Neural progenitor cell (in vitro differentiated cells): ENCODE measurements around the gene LRP1. TPM values are rescaled to one million over a fixed set of nuclear protein-coding genes. Genes with fewer than 3 reads are reported as not detected.

ENCODE experiments used
- DNase-seq: peaks from one replicate; pipeline ENCODE4 v3.0.0-alpha.2; 2016; ENCODE audit warnings: low spot score
- H2AFZ ChIP-seq: fragments of 200-600 bp; sonication (generic); replicated peaks from 2 replicates; pipeline ENCODE4 v1.6.1; 2016; ENCODE audit warnings: antibody characterized with exemption
- H3F3A ChIP-seq: fragments of 200-600 bp; sonication (generic); 2 replicates; pipeline ENCODE4 v1.6.1; 2016; ENCODE audit warnings: antibody characterized with exemption, low read depth
- H3K27ac ChIP-seq: fragments of 200-600 bp; sonication (generic); 2 replicates; pipeline ENCODE4 v1.5.1; 2016; ENCODE audit warnings: mild to moderate bottlenecking
- H3K27me3 ChIP-seq: fragments of 200-600 bp; sonication (generic); 2 replicates; pipeline ENCODE4 v1.6.1; 2016; ENCODE audit warnings: mild to moderate bottlenecking, moderate library complexity
- H3K36me3 ChIP-seq: fragments of 200-600 bp; sonication (generic); 2 replicates; pipeline ENCODE4 v1.5.1; 2016
- H3K4me1 ChIP-seq: fragments of 200-600 bp; sonication (generic); 2 replicates; pipeline ENCODE4 v1.6.1; 2016; ENCODE audit warnings: mixed run types
- H3K4me2 ChIP-seq: fragments of 200-600 bp; sonication (generic); 2 replicates; pipeline ENCODE4 v1.6.1; 2016
- H3K4me3 ChIP-seq: fragments of 200-600 bp; sonication (generic); 2 replicates; pipeline ENCODE4 v1.5.1; 2016
- H3K79me2 ChIP-seq: fragments of 200-600 bp; sonication (generic); 2 replicates; pipeline ENCODE4 v1.6.1; 2016; ENCODE audit warnings: low read depth
- H3K9ac ChIP-seq: fragments of 200-600 bp; sonication (generic); 2 replicates; pipeline ENCODE4 v1.6.1; 2016
- H3K9me3 ChIP-seq: fragments of 200-600 bp; sonication (generic); 2 replicates; pipeline ENCODE4 v1.5.1; 2016; ENCODE audit warnings: low read depth
- H4K20me1 ChIP-seq: fragments of 200-600 bp; sonication (generic); 2 replicates; pipeline ENCODE4 v1.6.1; 2016; ENCODE audit warnings: low read depth
- H3K27ac Mint-ChIP-seq: 3 replicates; pipeline ENCODE4 v1.8.0; 2021; ENCODE audit warnings: mixed read lengths
- H3K27me3 Mint-ChIP-seq: 2 replicates; pipeline ENCODE4 v1.8.0; 2022; ENCODE audit warnings: low read depth, mild to moderate bottlenecking, inconsistent platforms, moderate library complexity, mixed read lengths; ENCODE audit not compliant: insufficient read depth
- H3K36me3 Mint-ChIP-seq: 3 replicates; pipeline ENCODE4 v1.8.0; 2021; ENCODE audit warnings: mixed read lengths
- H3K4me1 Mint-ChIP-seq: 3 replicates; pipeline ENCODE4 v1.8.0; 2021; ENCODE audit warnings: mixed read lengths
- H3K4me3 Mint-ChIP-seq: 3 replicates; pipeline ENCODE4 v1.8.0; 2021; ENCODE audit warnings: mild to moderate bottlenecking, moderate library complexity, mixed read lengths
- H3K9me3 Mint-ChIP-seq: 3 replicates; pipeline ENCODE4 v1.8.0; 2020; ENCODE audit warnings: mixed read lengths
- CTCF ChIP-seq: fragments of 200-600 bp; sonication (generic); IDR thresholded peaks from 2 replicates; pipeline ENCODE4 v1.5.1; 2017; ENCODE audit warnings: antibody characterized with exemption, mild to moderate bottlenecking
- EZH2 ChIP-seq: fragments of 200-600 bp; sonication (generic); IDR thresholded peaks from 2 replicates; pipeline ENCODE4 v1.6.1; 2017; ENCODE audit warnings: antibody characterized with exemption, mild to moderate bottlenecking, moderate library complexity
- EZH2phosphoT487 ChIP-seq: fragments of 200-600 bp; sonication (generic); IDR thresholded peaks from 2 replicates; pipeline ENCODE4 v1.6.1; 2017; ENCODE audit warnings: antibody characterized with exemption
- total RNA-seq: library from RNA; depleted of rRNA; stranded (reverse); fragments of >200 nt; gene quantifications from 2 replicates; pipeline ENCODE4 v1.2.3, GENCODE V29; 2015; ENCODE audit warnings: low replicate concordance

The LRP1 gene
- total RNA-seq, 1 donor from 2014 or later: 13.9 TPM

GRCh38 chr12:57179331-57180086, 51.2 kb downstream of the LRP1 start:
- Histone ChIP-seq H2AFZ (no peak overlapping the region), H3K36me3 (no peaks in the 10 kb centered on the region), H3F3A (peaks cover 13% of the 10 kb centered on the region), H3K27me3 (no peaks in the 10 kb centered on the region), H3K9me3 (no peaks in the 10 kb centered on the region), H3K4me2 (no peak overlapping the region), H3K4me1 (no peaks in the 10 kb centered on the region), H3K27ac (no peak overlapping the region), H3K79me2 (no peaks in the 10 kb centered on the region), H3K4me3 (no peak overlapping the region), H3K9ac (no peak overlapping the region), H4K20me1 (peaks cover 4% of the 10 kb centered on the region)
- H3K4me3 Mint-ChIP-seq: no peak overlapping the region
- DNase-seq: no peak
- TF ChIP-seq EZH2 (no peak), CTCF (no peak), EZH2phosphoT487 (no peak)
- H3K27me3 Mint-ChIP-seq: peaks cover 3% of the 10 kb centered on the region
- peaks cover 24% of the 10 kb centered on the region for H3K36me3 Mint-ChIP-seq
- no peak overlapping the region for H3K27ac Mint-ChIP-seq
- H3K9me3 Mint-ChIP-seq: no peaks in the 10 kb centered on the region
- peaks cover 3% of the 10 kb centered on the region for H3K4me1 Mint-ChIP-seq

GRCh38 chr12:57180321-57180989, 52.2 kb downstream of the LRP1 start:
- no peaks in the 10 kb centered on the region for H3K79me2 ChIP-seq
- no peak overlapping the region for H3K4me2 ChIP-seq
- no peak overlapping the region for H3K27ac Mint-ChIP-seq
- no peak overlapping the region for H3K27ac ChIP-seq
- no peaks in the 10 kb centered on the region for H3K27me3 ChIP-seq
- H3K27me3 Mint-ChIP-seq: peaks cover 3% of the 10 kb centered on the region
- no peak overlapping the region for H3K9ac ChIP-seq
- H3K4me1 Mint-ChIP-seq: peaks cover 3% of the 10 kb centered on the region
- no peaks in the 10 kb centered on the region for H3K36me3 ChIP-seq
- H3F3A ChIP-seq: peaks cover 13% of the 10 kb centered on the region
- no peak overlapping the region for H3K4me3 ChIP-seq
- H3K9me3 Mint-ChIP-seq: no peaks in the 10 kb centered on the region
- no peak overlapping the region for H2AFZ ChIP-seq
- H3K36me3 Mint-ChIP-seq: peaks cover 26% of the 10 kb centered on the region
- no peaks in the 10 kb centered on the region for H3K4me1 ChIP-seq
- DNase-seq: no peak
- no peak overlapping the region for H3K4me3 Mint-ChIP-seq
- H3K9me3 ChIP-seq: no peaks in the 10 kb centered on the region
- peaks cover 4% of the 10 kb centered on the region for H4K20me1 ChIP-seq
- TF ChIP-seq EZH2 (no peak), EZH2phosphoT487 (no peak), CTCF (no peak)

- Histone ChIP-seq H3F3A (peaks cover 13% of the 10 kb centered on the region), H3K36me3 (no peaks in the 10 kb centered on the region), H2AFZ (no peak overlapping the region), H3K4me1 (no peaks in the 10 kb centered on the region), H3K27me3 (no peaks in the 10 kb centered on the region), H3K27ac (no peak overlapping the region), H4K20me1 (peaks cover 4% of the 10 kb centered on the region), H3K4me3 (no peak overlapping the region), H3K9me3 (no peaks in the 10 kb centered on the region), H3K79me2 (no peaks in the 10 kb centered on the region), H3K9ac (no peak overlapping the region), H3K4me2 (no peak overlapping the region)
- TF ChIP-seq CTCF (no peak), EZH2phosphoT487 (no peak), EZH2 (no peak)
- no peak for DNase-seq
- no peak overlapping the region for H3K4me3 Mint-ChIP-seq
- no peak overlapping the region for H3K27ac Mint-ChIP-seq
- H3K27me3 Mint-ChIP-seq: peaks cover 3% of the 10 kb centered on the region
- peaks cover 25% of the 10 kb centered on the region for H3K36me3 Mint-ChIP-seq
- H3K9me3 Mint-ChIP-seq: no peaks in the 10 kb centered on the region
- peaks cover 3% of the 10 kb centered on the region for H3K4me1 Mint-ChIP-seq
These were observed 52.8 kb downstream of the LRP1 start for GRCh38 chr12:57181072-57181471.
